ENCODE results near the gene ACSS1. TPM values are rescaled to one million over a fixed set of nuclear protein-coding genes. Genes with fewer than 3 reads are reported as not detected.

The ACSS1 gene
- total RNA-seq, 1 donor from 2014 or later, result 3.7 TPM

GRCh38 chr20:25058847-25059810 is 1.2 kb upstream of the ACSS1 start:
- no peak for DNase-seq

DNA sequence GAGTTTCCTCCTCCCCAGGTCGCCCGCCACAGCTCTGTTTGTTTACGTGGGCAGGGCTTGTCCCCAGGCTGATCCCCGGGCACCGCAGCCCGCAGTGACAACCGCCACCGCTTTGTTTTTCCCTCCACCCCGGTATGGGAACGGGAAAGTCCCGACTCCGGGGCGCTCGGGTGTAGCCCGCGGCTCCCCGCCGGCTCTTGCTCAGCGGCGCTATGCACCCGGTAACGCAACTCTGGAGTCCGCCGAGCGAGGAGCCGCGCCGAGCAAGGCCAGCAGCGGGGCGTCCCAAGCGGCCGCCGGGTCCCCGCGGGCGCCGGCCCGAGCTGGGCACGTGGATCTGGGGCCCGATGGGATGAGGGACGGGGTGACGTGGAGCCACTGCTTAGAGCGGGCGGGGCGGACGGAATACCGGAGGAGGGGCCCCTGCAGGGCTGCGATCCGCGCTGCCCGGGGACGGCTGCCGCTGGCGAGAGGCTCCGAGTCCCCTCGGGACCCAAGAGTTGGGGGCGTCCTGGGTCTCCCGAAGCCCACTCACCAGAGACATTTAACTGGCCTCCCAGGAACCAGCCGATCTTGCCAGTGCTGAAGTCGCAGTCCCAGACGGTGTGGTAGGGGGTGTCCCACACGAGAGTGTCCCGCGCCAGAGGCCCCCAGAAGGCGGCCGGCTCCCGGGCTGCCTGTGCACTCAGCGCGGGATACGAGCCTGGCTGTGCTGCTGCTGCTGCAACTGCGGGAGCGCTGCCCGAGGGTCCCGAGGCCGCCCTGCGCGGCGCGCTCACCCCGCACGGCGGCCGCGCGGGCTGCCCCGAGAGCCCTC is 497 bp downstream of the ACSS1 start:
- DNase-seq, result peak; percentile 48

DNA sequence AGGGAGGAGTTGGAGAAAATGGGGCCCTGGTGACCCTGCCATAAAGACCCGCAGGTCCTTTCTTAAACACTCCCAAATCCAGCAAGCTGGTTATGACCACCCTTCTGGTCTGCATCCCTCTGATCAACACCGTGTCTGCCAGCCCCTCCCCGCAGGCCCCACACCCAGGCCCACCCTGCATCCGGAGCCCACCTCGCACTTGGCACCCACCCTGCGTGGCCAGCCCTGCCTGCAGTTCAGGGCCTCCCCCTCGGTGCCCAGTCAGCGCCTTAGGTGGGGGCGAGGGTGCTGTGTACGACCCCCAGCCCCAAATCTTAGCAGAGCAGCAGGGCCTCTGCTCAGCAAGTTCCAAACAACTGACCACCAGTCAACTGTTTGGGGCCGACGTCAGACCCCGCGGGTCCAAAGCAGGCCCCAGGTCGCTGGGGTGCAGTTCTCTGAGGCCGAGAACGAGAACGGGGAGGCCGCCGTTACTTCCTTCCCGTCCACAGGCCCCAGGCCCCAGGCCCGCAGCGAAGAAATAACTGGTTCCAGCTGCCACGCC is 1.2 kb downstream of the ACSS1 start:
- no peak for DNase-seq

GRCh38 chr20:25055711-25056495 is 2.0 kb downstream of the ACSS1 start:
- no peak for DNase-seq

- DNase-seq, result no peak
These were observed 2.8 kb downstream of the ACSS1 start for GRCh38 chr20:25054995-25055629.

- no peak for DNase-seq
These were observed 3.7 kb downstream of the ACSS1 start for GRCh38 chr20:25054096-25054820.

DNA sequence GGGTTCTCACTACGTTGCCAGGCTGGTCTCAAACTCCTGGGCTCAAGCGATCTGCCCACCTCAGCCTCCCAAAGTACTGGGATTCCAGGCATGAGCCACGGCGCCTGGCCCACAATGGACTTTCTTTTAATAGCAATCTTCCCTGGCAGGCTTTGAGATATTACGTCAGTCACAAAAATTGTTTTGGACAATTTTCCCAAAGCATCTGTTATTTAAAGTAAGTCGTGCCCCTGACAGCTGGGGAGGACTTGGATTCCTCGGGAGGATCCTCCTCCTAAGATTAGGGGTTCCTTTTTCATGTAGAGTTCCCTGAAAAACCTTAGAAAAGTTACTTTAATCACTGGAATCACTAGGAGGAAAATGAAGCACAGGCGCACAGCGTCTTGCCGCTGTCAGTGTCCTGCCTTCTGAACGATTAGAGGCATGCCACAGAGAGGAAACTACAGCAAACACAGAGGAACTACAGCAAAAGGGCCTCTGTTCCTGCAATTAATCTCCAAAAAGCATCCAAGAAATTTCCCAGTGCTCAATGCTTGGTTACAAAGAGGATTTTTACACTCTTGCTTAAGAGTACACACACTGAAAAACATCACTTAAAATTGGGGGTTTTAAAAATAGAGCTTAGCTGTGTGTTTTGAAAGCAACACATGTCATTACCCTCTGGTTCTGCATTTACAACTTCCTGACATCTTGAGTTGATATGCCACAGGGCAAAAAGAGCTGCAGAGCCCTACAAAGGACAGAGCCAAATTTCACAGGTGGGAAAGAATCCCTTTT is 4.5 kb downstream of the ACSS1 start:
- no peak for DNase-seq

- DNase-seq, result no peak
These were observed 5.4 kb downstream of the ACSS1 start for GRCh38 chr20:25052255-25053194.

GRCh38 chr20:25051386-25052155 is 6.4 kb downstream of the ACSS1 start:
- DNase-seq, result no peak

DNA sequence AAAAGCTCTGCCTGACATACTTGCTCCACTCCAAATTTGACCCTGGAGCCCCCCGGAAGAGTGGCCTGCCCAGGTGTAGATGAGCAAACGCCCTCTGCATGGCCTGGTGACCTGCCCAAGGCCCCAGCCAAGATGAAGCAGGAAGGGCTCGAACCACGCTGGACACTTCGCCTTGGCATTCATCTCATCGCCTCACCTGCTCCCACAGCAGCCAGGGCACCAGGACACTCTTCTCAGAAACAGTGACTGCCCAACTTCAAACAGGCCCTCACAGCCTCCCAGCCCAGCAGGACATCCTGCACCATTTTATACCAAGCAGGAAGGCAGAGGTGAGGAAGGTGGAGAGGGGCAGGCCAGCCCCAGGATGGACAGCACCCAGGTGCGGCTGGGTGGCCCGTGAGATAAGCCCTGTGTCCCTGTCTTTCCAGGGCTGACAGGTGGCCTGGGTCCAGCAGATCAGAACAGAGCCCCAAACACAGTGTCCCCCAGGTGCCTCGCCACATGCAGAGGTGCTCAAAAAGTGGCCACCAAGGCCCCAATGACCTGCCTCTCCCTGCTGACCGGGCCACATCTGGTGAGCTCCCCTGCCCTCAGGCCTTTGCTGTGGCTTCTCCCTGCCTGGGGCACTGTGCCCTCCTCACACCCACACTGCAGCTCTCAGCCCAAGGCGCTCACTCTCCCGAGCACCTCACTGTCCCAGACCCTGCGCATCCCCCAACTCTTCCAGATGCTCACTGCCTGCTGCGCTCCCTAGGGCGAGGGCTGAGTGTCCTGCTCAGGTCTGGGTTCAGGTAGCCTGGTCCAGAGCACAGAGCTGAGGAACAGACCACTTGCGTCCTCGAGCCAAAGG is 7.2 kb downstream of the ACSS1 start:
- DNase-seq, result no peak

- DNase-seq, result no peak
These were observed 7.9 kb downstream of the ACSS1 start for GRCh38 chr20:25050082-25050481.

DNA sequence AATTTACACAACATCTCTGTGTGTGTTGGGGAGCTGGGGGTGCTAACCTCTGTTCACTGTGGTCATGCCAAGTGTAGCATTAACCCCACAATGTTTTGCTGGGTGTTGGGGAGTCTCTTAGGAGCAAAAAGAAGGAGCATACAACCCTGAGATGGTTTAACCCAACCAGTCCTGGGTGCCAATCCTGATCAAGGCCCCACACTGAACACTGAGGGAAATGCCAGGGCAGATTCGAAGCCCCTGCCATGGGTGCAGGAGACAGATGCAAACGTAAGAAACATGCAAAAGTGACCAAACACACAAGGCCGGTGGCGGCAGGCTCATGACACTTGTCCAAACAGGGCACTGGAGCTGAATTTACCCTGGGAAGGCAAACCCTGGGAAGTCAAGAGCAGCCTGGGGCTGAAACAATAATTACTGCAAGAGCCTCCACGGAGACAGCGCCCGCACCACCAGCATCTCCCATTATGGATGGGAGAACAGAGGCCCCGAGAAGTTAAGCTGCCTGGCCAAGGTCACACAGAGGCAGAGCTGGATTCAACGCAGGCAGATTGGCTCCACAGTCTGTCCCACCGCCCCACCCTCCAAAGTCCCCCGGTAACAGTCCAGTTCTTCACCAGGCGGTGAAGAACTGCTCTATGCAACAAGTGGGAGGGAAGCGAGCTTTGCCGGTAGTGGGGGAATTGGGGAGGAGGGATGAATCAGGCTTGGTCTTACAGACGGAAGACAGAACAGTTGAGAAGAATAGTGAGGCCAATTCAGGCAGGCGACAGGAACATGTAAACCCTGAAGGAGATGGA is 8.5 kb downstream of the ACSS1 start:
- no peak for DNase-seq

- no peak for DNase-seq
These were observed 9.4 kb downstream of the ACSS1 start for GRCh38 chr20:25048519-25048952.

- DNase-seq, result no peak
These were observed 10.2 kb downstream of the ACSS1 start for GRCh38 chr20:25047766-25048165.

- DNase-seq, result no peak
These were observed 10.9 kb downstream of the ACSS1 start for GRCh38 chr20:25046736-25047666.
